Fibroblast of peridontal ligament (primary cell): ENCODE results near the gene TAS2R50.
"Not testable (repeated sequence)": the region's sequence is repeated elsewhere in the genome, so short reads cannot be mapped to it uniquely, and the experiment has no call there.

Source experiments
- DNase-seq: peaks from one replicate; pipeline ENCODE4 v3.0.0-alpha.2; 2010; ENCODE audit errors: extremely low read depth

TAS2R50 gene

GRCh38 chr12:10986812-10987211 lies at the start of gene TAS2R50:
Gene TAS2R50 (minus strand): TSS chr12:10986912. CDS start chr12:10986860, 52 bp downstream.
- DNase-seq: no peak

- DNase-seq: not testable (repeated sequence)
These were observed 47.2 kb upstream of the TAS2R50 start for GRCh38 chr12:11033959-11034358.

- no peak for DNase-seq
These were observed 44.6 kb upstream of the TAS2R50 start, which contains the start of gene TAS2R31 for GRCh38 chr12:11031307-11031706. Gene TAS2R31 (minus strand): TSS chr12:11031407. CDS start chr12:11031335, 72 bp downstream.

- DNase-seq: no peak
These were observed 39.4 kb upstream of the TAS2R50 start for GRCh38 chr12:11026118-11026517.

- no peak for DNase-seq
These were observed 36.7 kb upstream of the TAS2R50 start for GRCh38 chr12:11023387-11023786.

GRCh38 chr12:11022520-11022919 lies 35.8 kb upstream of the TAS2R50 start, which contains the start of gene TAS2R19:
Gene TAS2R19 (minus strand): TSS chr12:11022620. CDS start chr12:11022571, 49 bp downstream.
- no peak for DNase-seq

- DNase-seq: no peak
These were observed 30.2 kb upstream of the TAS2R50 start for GRCh38 chr12:11016937-11017336.

- no peak for DNase-seq
These were observed 29.2 kb upstream of the TAS2R50 start for GRCh38 chr12:11015775-11016430.

GRCh38 chr12:11014234-11014633 lies 27.5 kb upstream of the TAS2R50 start:
- peak; percentile 30 for DNase-seq

- DNase-seq: peak; percentile 11
These were observed 20.9 kb upstream of the TAS2R50 start for GRCh38 chr12:11007608-11008007.

GRCh38 chr12:10998204-10998603 lies 11.5 kb upstream of the TAS2R50 start, which contains the start of gene TAS2R20:
Gene TAS2R20 (minus strand): TSS chr12:10998304. CDS start chr12:10997875, 429 bp downstream.
- no peak for DNase-seq

- no peak for DNase-seq
These were observed 7.6 kb upstream of the TAS2R50 start for GRCh38 chr12:10994307-10994706.

- DNase-seq: no peak
These were observed 2.4 kb upstream of the TAS2R50 start for GRCh38 chr12:10989107-10989506.

GRCh38 chr12:10982244-10982643 lies 4.5 kb downstream of the TAS2R50 start:
- DNase-seq: no peak

GRCh38 chr12:10974965-10975364 lies 11.7 kb downstream of the TAS2R50 start:
- DNase-seq: no peak

GRCh38 chr12:10968765-10969456 lies 17.8 kb downstream of the TAS2R50 start:
- peak; percentile 54 for DNase-seq

GRCh38 chr12:10967409-10967808 lies 19.3 kb downstream of the TAS2R50 start:
- peak; percentile 78 for DNase-seq

- DNase-seq: peak; percentile 5
These were observed 20.4 kb downstream of the TAS2R50 start for GRCh38 chr12:10966314-10966713.

GRCh38 chr12:10965476-10965875 lies 21.2 kb downstream of the TAS2R50 start:
- DNase-seq: peak; percentile 40

- no peak for DNase-seq
These were observed 26.5 kb downstream of the TAS2R50 start for GRCh38 chr12:10960211-10960610.

GRCh38 chr12:10959804-10960203 lies 26.9 kb downstream of the TAS2R50 start:
- no peak for DNase-seq

GRCh38 chr12:10957741-10958140 lies 29.0 kb downstream of the TAS2R50 start:
- no peak for DNase-seq

GRCh38 chr12:10956085-10956484 lies 30.6 kb downstream of the TAS2R50 start:
- DNase-seq: no peak
